ENCODE results near the gene AVEN. TPM values are rescaled to one million over a fixed set of nuclear protein-coding genes. Genes with fewer than 3 reads are reported as not detected.

AVEN gene
- total and polyA plus RNA-seq, 2 donors (not counting 3 experiments of a cell fraction or from before 2014, with no cell fraction given), result 7.7 to 23.3 TPM

- POLR2A ChIA-PET, result no interaction called here
- Histone ChIP-seq H3K36me3 (ENCODE audit: control insufficient read depth in 2 of 2, extremely low read depth in 1 of 2, insufficient read depth in 2 of 2, low read length in 2 of 2) (no peaks in the 10 kb centered on the region), H3K9ac (replicated peaks; ENCODE audit: extremely low read depth, insufficient read depth, low read length) (no peak overlapping the region), H3K9me1 (replicated peaks; ENCODE audit: control insufficient read depth, extremely low read depth, insufficient read depth, low read length) (no peaks in the 10 kb centered on the region), H2AFZ (ENCODE audit: low read depth, low read length) (no peak overlapping the region), H3K4me3 (replicated peaks in 1 of 3; ENCODE audit: insufficient read depth in 1 of 3, low read depth in 1 of 3, low read length in 3 of 3) (no peak overlapping the region), H3K4me2 (ENCODE audit: insufficient read depth, low read length) (no peak overlapping the region), H3K9me3 (replicated peaks; ENCODE audit: control insufficient read depth, insufficient read depth, low read length) (no peaks in the 10 kb centered on the region), H3K4me1 (ENCODE audit: control insufficient read depth, extremely low read depth, insufficient read depth, low read length) (peaks cover 6% of the 10 kb centered on the region), H3K27ac (ENCODE audit: insufficient read depth, low read depth, low read length) (no peak overlapping the region), H3K27me3 (ENCODE audit: control insufficient read depth in 2 of 2, insufficient read depth in 2 of 2, low read length in 2 of 2) (no peaks in the 10 kb centered on the region), H3K79me2 (ENCODE audit: control insufficient read depth, insufficient read depth, low read length) (no peaks in the 10 kb centered on the region), H4K20me1 (replicated peaks; ENCODE audit: control insufficient read depth, extremely low read depth, insufficient read depth, low read length) (no peaks in the 10 kb centered on the region)
- TF ChIP-seq POLR2AphosphoS5 (IDR thresholded peaks at IDR 0.05; ENCODE audit: insufficient read depth, low read depth, low read length) (no peak), POLR2A (IDR thresholded peaks at IDR 0.05; ENCODE audit: low read depth, low read length) (no peak), GATA2 (IDR thresholded peaks at IDR 0.05; ENCODE audit: insufficient read depth, insufficient read length, low read depth, low read length) (no peak), JUN (IDR thresholded peaks at IDR 0.05; ENCODE audit: borderline replicate concordance, insufficient read depth, insufficient read length, low read depth) (no peak), MAX (IDR thresholded peaks at IDR 0.05; ENCODE audit: insufficient read depth, insufficient read length) (no peak), FOS (IDR thresholded peaks at IDR 0.05; ENCODE audit: borderline replicate concordance, insufficient read depth, low read length) (no peak), EZH2 (IDR thresholded peaks at IDR 0.05; ENCODE audit: borderline replicate concordance, low read depth, low read length, severe bottlenecking) (no peak), CTCF (IDR thresholded peaks at IDR 0.05; ENCODE audit: extremely low read depth in 1 of 2, insufficient read depth in 1 of 2, low read depth in 1 of 2, low read length in 2 of 2) (no peak), MYC (IDR thresholded peaks at IDR 0.05; ENCODE audit: low read depth, low read length) (no peak)
- CTCF ChIA-PET, result interaction anchor here (1.2 kb wide), 1 partner anchor 17 kb away, joined by 4 read pairs; no protein-coding TSS in a partner anchor
- intact Hi-C loops (cut with micrococcal nuclease) (no loop called here), dilution Hi-C loops (cut with MboI; ENCODE audit: extremely low pct_ligation_motif_present, low sequenced_read_pairs) (no loop called here)
- DNase-seq (ENCODE audit: low read depth, low spot score), result no peak
- no TSS peak for BruUV-seq (replicated peaks)
- no peak for FAIRE-seq
Observed at GRCh38 chr15:34043813-34044212, 4.8 kb upstream of the AVEN start.

All from endothelial cell of umbilical vein (primary cell).